Activated CD4-positive, alpha-beta T cell treated with anti-CD3 and anti-CD28 coated beads, Interleukin-2, amount 10 ng/mL, durations not matched to agents 7 days and 5 days (primary cell): ENCODE measurements around the gene ALKBH3. TPM values are rescaled to one million over a fixed set of nuclear protein-coding genes. Genes with fewer than 3 reads are reported as not detected.

Source experiments
- CTCF ChIA-PET: fragments of 350-600 bp; sonication (Branson Sonifier 250); formaldehyde crosslinking; loops from one replicate; lab custom pipeline; 2021; ENCODE audit warnings: antibody characterized with exemption; lab: Charles Lee
- POLR2A ChIA-PET: fragments of 350-600 bp; sonication (Branson Sonifier 250); formaldehyde crosslinking; loops from one replicate; lab custom pipeline; 2021; ENCODE audit warnings: antibody characterized with exemption; lab: Charles Lee
- DNase-seq: peaks from one replicate; pipeline ENCODE4 v3.0.0-alpha.2; 2020
- H3K27ac Mint-ChIP-seq: one replicate; pipeline ENCODE4 v1.8.0; 2021; ENCODE audit warnings: mild to moderate bottlenecking, moderate library complexity, mixed read lengths
- H3K27me3 Mint-ChIP-seq: one replicate; pipeline ENCODE4 v1.8.0; 2021; ENCODE audit warnings: mixed read lengths
- H3K36me3 Mint-ChIP-seq: one replicate; pipeline ENCODE4 v1.8.0; 2021; ENCODE audit warnings: low read depth, mixed read lengths
- H3K4me1 Mint-ChIP-seq: one replicate; pipeline ENCODE4 v1.8.0; 2021; ENCODE audit warnings: mixed read lengths
- H3K4me3 Mint-ChIP-seq: one replicate; pipeline ENCODE4 v1.8.0; 2021; ENCODE audit warnings: mild to moderate bottlenecking, moderate library complexity, mixed read lengths
- H3K9me3 Mint-ChIP-seq: one replicate; pipeline ENCODE4 v1.8.0; 2021; ENCODE audit warnings: mixed read lengths
- total RNA-seq, 2 experiments: library from RNA; stranded (reverse); gene quantifications; one replicate each; pipeline ENCODE4 v1.2.3, GENCODE V29; 2021

Gene ALKBH3
- total RNA-seq, 2 experiments from 2014 or later = 34.6 to 38.5 TPM

GRCh38 chr11:43925932-43926505 is 45.4 kb downstream of the ALKBH3 start:
- CTCF ChIA-PET = interaction anchor here (1.7 kb wide), 1 partner anchor 26 kb away, joined by 5 read pairs; no protein-coding TSS in a partner anchor
- Mint-ChIP-seq H3K4me1 (peaks cover 11% of the 10 kb centered on the region), H3K36me3 (peaks cover 5% of the 10 kb centered on the region), H3K27ac (no peak overlapping the region), H3K27me3 (no peaks in the 10 kb centered on the region), H3K4me3 (no peak overlapping the region), H3K9me3 (no peaks in the 10 kb centered on the region)
- POLR2A ChIA-PET = no interaction called here
- no peak for DNase-seq

- H3K9me3 Mint-ChIP-seq = no peaks in the 10 kb centered on the region
- no peak for DNase-seq
- no peak overlapping the region for H3K4me3 Mint-ChIP-seq
- CTCF ChIA-PET = no interaction called here
- H3K27ac Mint-ChIP-seq = no peak overlapping the region
- peaks cover 5% of the 10 kb centered on the region for H3K4me1 Mint-ChIP-seq
- no peaks in the 10 kb centered on the region for H3K36me3 Mint-ChIP-seq
- POLR2A ChIA-PET = no interaction called here
- no peaks in the 10 kb centered on the region for H3K27me3 Mint-ChIP-seq
Observed at GRCh38 chr11:43927070-43927469, 46.4 kb downstream of the ALKBH3 start.

DNA sequence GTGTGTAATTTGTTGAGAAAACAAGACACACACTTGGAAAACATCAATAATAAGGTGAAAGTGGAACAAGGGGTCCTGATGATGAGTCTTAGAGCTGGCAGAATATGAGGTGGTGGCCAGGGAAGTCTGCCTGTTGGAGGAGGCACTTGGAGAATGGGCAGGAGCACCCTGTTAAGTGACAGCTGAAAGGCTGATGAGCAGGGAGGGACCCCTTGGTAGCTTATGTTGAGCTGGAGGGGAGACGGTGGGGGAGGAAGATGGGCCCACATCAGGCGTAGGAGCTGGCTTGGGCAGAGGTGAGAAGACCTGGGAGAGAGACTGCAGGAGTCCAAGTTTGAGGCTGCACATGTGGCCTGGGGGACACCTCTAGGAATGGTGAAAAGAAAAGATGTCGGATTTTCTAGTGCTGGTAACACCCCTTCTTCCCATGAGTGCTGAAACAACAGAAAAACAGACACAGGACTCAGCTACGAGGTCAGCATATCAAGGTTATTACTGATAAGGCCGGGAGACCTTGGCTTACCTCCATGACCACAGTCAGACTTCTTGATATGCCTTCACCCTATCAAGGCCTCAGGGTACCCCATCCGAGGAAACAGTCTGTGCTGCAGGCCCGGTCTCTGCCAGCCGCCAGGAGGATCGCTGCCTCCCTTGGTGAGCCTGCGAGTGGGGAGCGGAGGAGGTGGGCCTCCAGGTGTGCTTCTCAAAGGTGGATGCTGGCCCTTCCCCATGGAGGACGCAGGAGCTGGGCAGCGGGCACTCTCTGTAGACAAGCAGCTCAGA is 47.5 kb downstream of the ALKBH3 start:
- ChIA-PET POLR2A (no interaction called here), CTCF (interaction anchor here (0.7 to 1.0 kb wide), 2 partner anchors 52 to 87 kb away, joined by 3 read pairs; no protein-coding TSS in a partner anchor)
- H3K9me3 Mint-ChIP-seq = no peaks in the 10 kb centered on the region
- no peak for DNase-seq
- H3K27me3 Mint-ChIP-seq = peaks cover 3% of the 10 kb centered on the region
- no peak overlapping the region for H3K4me3 Mint-ChIP-seq
- no peaks in the 10 kb centered on the region for H3K36me3 Mint-ChIP-seq
- peak overlapping the region; percentile 25 for H3K27ac Mint-ChIP-seq
- H3K4me1 Mint-ChIP-seq = peaks cover 5% of the 10 kb centered on the region

- CTCF ChIA-PET = interaction anchor here (0.7 to 1.0 kb wide), 2 partner anchors 51 to 87 kb away, joined by 3 read pairs; no protein-coding TSS in a partner anchor
Observed at GRCh38 chr11:43928721-43929120, 48.1 kb downstream of the ALKBH3 start.

DNA sequence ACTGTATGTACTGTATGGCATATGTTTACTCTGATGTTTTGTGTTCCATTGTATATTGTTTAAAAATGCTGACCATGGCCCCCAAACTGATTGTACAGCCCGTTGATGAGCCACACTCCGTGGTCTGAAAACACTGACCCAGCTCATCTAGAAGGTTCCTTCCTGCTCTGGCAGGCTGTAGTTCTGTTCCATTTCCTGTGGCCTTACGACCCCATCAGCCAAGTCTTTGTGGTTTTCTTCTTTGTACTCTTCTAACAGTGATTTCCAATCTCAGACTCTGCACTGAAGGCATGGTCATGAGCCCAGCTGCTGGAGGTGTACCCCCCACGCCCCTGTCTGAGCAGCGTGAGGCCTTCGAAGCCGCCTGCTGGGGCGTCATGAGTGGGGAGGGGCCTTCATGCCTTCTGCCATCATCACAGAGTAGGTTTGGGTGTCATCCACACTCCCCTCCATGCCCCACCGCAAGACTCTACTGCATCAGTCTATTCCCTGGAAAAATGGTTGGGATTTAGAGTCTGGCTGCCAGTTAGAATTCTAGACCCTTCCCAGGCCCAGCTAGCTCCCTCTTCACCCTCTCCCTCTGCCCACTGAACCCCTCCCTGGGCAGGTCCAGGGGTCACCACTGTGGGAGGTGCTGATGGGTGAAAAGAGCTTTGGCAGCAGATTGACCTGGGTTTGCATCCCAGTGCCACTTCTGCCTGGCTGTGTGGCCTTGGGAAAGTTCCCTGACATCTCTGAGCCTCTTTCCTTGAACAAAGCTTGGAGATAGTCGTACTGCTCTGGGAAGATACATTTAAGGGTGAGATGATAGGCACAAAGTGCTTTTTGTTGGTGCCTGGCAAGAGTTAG is 50.5 kb downstream of the ALKBH3 start:
- Mint-ChIP-seq H3K27me3 (peaks cover 4% of the 10 kb centered on the region), H3K9me3 (no peaks in the 10 kb centered on the region), H3K4me1 (peaks cover 5% of the 10 kb centered on the region), H3K4me3 (no peak overlapping the region), H3K36me3 (no peaks in the 10 kb centered on the region), H3K27ac (no peak overlapping the region)
- no peak for DNase-seq
- ChIA-PET CTCF (interaction anchor here (0.7 to 1.4 kb wide), 2 partner anchors 9 to 11 kb away, joined by 3 to 7 read pairs; no protein-coding TSS in a partner anchor), POLR2A (no interaction called here)

More at GRCh38 chr11:43928721-43929120, 48.1 kb downstream of the ALKBH3 start:
- H3K4me1 Mint-ChIP-seq = peaks cover 5% of the 10 kb centered on the region
- no peaks in the 10 kb centered on the region for H3K9me3 Mint-ChIP-seq
- peaks cover 3% of the 10 kb centered on the region for H3K27me3 Mint-ChIP-seq
- no peaks in the 10 kb centered on the region for H3K36me3 Mint-ChIP-seq
- POLR2A ChIA-PET = no interaction called here
- no peak overlapping the region for H3K4me3 Mint-ChIP-seq
- H3K27ac Mint-ChIP-seq = no peak overlapping the region
- no peak for DNase-seq

- H3K4me3 Mint-ChIP-seq = no peak overlapping the region
- no peak overlapping the region for H3K27ac Mint-ChIP-seq
- H3K9me3 Mint-ChIP-seq = no peaks in the 10 kb centered on the region
- CTCF ChIA-PET = no interaction called here
- H3K36me3 Mint-ChIP-seq = no peaks in the 10 kb centered on the region
- POLR2A ChIA-PET = no interaction called here
- DNase-seq = no peak
- peaks cover 5% of the 10 kb centered on the region for H3K4me1 Mint-ChIP-seq
- peaks cover 5% of the 10 kb centered on the region for H3K27me3 Mint-ChIP-seq
Observed at GRCh38 chr11:43931717-43932039, 51.0 kb downstream of the ALKBH3 start.

DNA sequence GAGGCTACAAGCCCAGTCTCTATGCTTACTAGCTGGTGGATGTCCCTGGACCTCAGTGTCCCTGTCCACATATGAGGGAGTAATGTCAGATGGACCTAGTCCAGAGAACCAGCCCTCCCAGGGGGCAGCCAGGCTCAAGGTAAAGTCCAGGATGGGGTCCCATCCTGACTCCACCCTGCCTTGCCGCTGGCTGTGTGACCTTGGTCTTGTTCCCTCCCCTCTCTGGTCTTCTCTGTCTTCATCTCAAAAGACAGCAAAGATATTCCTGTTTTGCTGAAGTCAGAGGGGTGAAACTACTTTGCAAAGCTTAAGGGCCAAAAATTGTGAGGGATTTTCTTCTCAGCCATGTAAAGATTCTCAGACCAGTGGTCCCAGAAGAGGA is 52.6 kb downstream of the ALKBH3 start:
- H3K4me3 Mint-ChIP-seq = no peak overlapping the region
- ChIA-PET POLR2A (no interaction called here), CTCF (interaction anchor here (1.1 to 1.3 kb wide), 2 partner anchors 12 to 30 kb away, joined by 3 to 5 read pairs; no protein-coding TSS in a partner anchor)

GRCh38 chr11:43933608-43934551 is 53.2 kb downstream of the ALKBH3 start:
- no peak for DNase-seq
- CTCF ChIA-PET = interaction anchor here (1.1 to 1.3 kb wide), 2 partner anchors 11 to 30 kb away, joined by 3 to 5 read pairs; no protein-coding TSS in a partner anchor
- H3K4me1 Mint-ChIP-seq = peaks cover 5% of the 10 kb centered on the region
- H3K4me3 Mint-ChIP-seq = no peak overlapping the region
- H3K9me3 Mint-ChIP-seq = no peaks in the 10 kb centered on the region
- POLR2A ChIA-PET = no interaction called here
- H3K27ac Mint-ChIP-seq = no peak overlapping the region
- H3K27me3 Mint-ChIP-seq = peaks cover 12% of the 10 kb centered on the region
- H3K36me3 Mint-ChIP-seq = no peaks in the 10 kb centered on the region

More for the DNA sequence above, 52.6 kb downstream of the ALKBH3 start:
- Mint-ChIP-seq H3K36me3 (no peaks in the 10 kb centered on the region), H3K27ac (no peak overlapping the region), H3K4me1 (peaks cover 5% of the 10 kb centered on the region), H3K9me3 (no peaks in the 10 kb centered on the region), H3K27me3 (peaks cover 12% of the 10 kb centered on the region)
- no peak for DNase-seq

DNA sequence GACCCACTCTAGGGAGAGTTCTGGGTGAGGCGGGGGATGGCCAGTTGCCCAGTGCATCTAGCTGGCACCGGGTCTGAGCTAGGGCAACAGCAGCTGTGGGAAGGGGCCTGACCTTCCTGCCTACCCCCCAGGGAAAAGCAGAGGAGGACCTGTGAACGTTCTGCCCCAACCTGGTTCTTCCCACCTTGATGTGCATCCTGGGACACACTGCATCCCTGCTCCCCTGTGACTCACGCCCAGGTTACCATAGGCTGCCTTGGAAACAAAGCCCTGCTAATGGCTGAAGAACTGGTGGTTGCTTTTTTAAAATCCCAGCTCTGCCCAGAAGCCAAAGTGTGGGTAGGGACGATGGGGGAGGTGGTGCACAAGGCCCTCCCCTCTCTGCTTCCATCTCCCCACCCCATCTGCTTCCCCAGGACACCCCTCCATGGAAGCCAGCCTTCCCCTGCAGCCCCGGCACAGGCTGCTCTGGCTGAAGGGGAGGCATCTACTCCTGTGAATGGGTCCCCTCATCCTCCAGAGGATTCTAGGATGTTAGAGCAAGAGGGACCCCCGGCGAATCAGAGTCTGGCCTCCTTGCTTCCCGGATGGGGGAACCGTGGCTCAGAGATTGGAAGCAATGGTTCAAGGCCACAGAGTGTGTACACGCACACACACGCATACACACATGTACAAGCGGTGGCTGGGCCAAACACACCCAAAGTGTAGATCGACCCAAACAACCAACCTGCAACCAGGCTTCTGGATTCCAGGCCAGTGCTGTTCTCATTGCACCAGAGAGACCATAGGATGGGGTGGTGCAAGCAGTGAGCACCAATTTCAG is 54.2 kb downstream of the ALKBH3 start:
- H3K27ac Mint-ChIP-seq = no peak overlapping the region
- H3K9me3 Mint-ChIP-seq = no peaks in the 10 kb centered on the region
- H3K27me3 Mint-ChIP-seq = peaks cover 21% of the 10 kb centered on the region
- CTCF ChIA-PET = no interaction called here
- POLR2A ChIA-PET = no interaction called here
- H3K36me3 Mint-ChIP-seq = no peaks in the 10 kb centered on the region
- DNase-seq = no peak
- H3K4me3 Mint-ChIP-seq = no peak overlapping the region
- H3K4me1 Mint-ChIP-seq = peaks cover 5% of the 10 kb centered on the region

- peaks cover 5% of the 10 kb centered on the region for H3K4me1 Mint-ChIP-seq
- H3K4me3 Mint-ChIP-seq = no peak overlapping the region
- CTCF ChIA-PET = no interaction called here
- no peak for DNase-seq
- H3K27ac Mint-ChIP-seq = no peak overlapping the region
- H3K36me3 Mint-ChIP-seq = no peaks in the 10 kb centered on the region
- POLR2A ChIA-PET = no interaction called here
- H3K9me3 Mint-ChIP-seq = no peaks in the 10 kb centered on the region
- peaks cover 24% of the 10 kb centered on the region for H3K27me3 Mint-ChIP-seq
Observed at GRCh38 chr11:43935424-43935979, 54.9 kb downstream of the ALKBH3 start.

GRCh38 chr11:43936076-43936475 is 55.4 kb downstream of the ALKBH3 start:
- no peak for DNase-seq
- Mint-ChIP-seq H3K4me1 (peaks cover 2% of the 10 kb centered on the region), H3K27me3 (peaks cover 29% of the 10 kb centered on the region), H3K27ac (no peak overlapping the region), H3K36me3 (no peaks in the 10 kb centered on the region), H3K9me3 (no peaks in the 10 kb centered on the region), H3K4me3 (no peak overlapping the region)
- POLR2A ChIA-PET = no interaction called here
- CTCF ChIA-PET = no interaction called here
